ENCODE results near the gene TSC22D1.

DNA sequence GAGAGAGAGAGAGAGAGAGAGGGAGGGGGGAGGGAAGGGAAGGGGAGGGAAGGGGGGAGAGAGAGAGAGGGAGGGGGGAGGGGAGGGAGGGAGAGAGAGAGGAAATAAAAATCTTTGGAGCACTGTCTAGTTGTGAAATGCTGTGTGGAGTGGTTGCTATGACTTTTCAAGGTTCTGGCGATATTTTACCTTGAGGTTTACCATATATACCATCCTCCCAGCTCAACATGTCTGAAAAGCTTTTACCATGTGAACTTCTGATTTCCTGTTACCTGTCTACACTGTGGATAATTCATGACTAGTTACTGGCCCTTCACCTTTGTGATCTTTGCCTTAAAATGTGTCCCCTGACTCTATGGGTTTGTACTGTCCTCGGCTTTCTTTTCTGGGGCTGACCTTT lies 164.3 kb downstream of the TSC22D1 start:
- TF ChIP-seq, protein P1, sequence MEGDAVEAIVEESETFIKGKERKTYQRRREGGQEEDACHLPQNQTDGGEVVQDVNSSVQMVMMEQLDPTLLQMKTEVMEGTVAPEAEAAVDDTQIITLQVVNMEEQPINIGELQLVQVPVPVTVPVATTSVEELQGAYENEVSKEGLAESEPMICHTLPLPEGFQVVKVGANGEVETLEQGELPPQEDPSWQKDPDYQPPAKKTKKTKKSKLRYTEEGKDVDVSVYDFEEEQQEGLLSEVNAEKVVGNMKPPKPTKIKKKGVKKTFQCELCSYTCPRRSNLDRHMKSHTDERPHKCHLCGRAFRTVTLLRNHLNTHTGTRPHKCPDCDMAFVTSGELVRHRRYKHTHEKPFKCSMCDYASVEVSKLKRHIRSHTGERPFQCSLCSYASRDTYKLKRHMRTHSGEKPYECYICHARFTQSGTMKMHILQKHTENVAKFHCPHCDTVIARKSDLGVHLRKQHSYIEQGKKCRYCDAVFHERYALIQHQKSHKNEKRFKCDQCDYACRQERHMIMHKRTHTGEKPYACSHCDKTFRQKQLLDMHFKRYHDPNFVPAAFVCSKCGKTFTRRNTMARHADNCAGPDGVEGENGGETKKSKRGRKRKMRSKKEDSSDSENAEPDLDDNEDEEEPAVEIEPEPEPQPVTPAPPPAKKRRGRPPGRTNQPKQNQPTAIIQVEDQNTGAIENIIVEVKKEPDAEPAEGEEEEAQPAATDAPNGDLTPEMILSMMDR (IDR thresholded peaks at IDR 0.05), result no peak
- TF ChIP-seq POLR2AphosphoS5 (IDR thresholded peaks at IDR 0.05), result no peak
